MG63 (cell line): Measurements from ENCODE around the gene PGF. TPM values are rescaled to one million over a fixed set of nuclear protein-coding genes. Genes with fewer than 3 reads are reported as not detected.
A peak's percentile ranks its signal among the peaks of the same experiment; 100 is the strongest.

ENCODE experiments used
- DNase-seq: peaks from one replicate; pipeline ENCODE4 v3.0.0-alpha.2; 2020
- H3K27me3 ChIP-seq: fragments of 250-450 bp; sonication (Bioruptor Pico); 2 replicates; pipeline ENCODE4 v1.5.1; 2020; ENCODE audit warnings: mild to moderate bottlenecking, moderate library complexity
- H3K36me3 ChIP-seq: fragments of 250-450 bp; sonication (Bioruptor Pico); 2 replicates; pipeline ENCODE4 v1.5.1; 2020; ENCODE audit warnings: mild to moderate bottlenecking, moderate library complexity
- H3K4me3 ChIP-seq: fragments of 250-450 bp; sonication (Bioruptor Pico); 2 replicates; pipeline ENCODE4 v1.5.1; 2020; ENCODE audit warnings: mild to moderate bottlenecking, moderate library complexity
- H3K9me3 ChIP-seq: fragments of 250-450 bp; sonication (Bioruptor Pico); 2 replicates; pipeline ENCODE4 v1.5.1; 2020; ENCODE audit warnings: mild to moderate bottlenecking, moderate library complexity
- total RNA-seq: library from RNA; depleted of rRNA; stranded (reverse); fragments of >200 nt; shearing (Covaris generic); gene quantifications from 2 replicates; pipeline ENCODE4 v1.2.3, GENCODE V29; 2014; ENCODE audit warnings: low replicate concordance

PGF gene
- total RNA-seq, 1 experiment from 2014 or later: 49.2 TPM

- H3K9me3 ChIP-seq: no peaks in the 10 kb centered on the region
- peak; percentile 76 for DNase-seq
- H3K27me3 ChIP-seq: no peaks in the 10 kb centered on the region
- no peak overlapping the region for H3K4me3 ChIP-seq
- no peaks in the 10 kb centered on the region for H3K36me3 ChIP-seq
These were observed 9.5 kb upstream of the PGF start for GRCh38 chr14:74964787-74965485.

GRCh38 chr14:74963705-74964271 lies 8.4 kb upstream of the PGF start:
- no peak for DNase-seq
- Histone ChIP-seq H3K36me3 (no peaks in the 10 kb centered on the region), H3K4me3 (no peak overlapping the region), H3K27me3 (no peaks in the 10 kb centered on the region), H3K9me3 (no peaks in the 10 kb centered on the region)

- no peak for DNase-seq
- Histone ChIP-seq H3K36me3 (no peaks in the 10 kb centered on the region), H3K27me3 (no peaks in the 10 kb centered on the region), H3K4me3 (no peak overlapping the region), H3K9me3 (no peaks in the 10 kb centered on the region)
These were observed 7.8 kb upstream of the PGF start for GRCh38 chr14:74963178-74963704.

GRCh38 chr14:74962493-74962892 lies 7.1 kb upstream of the PGF start:
- DNase-seq: no peak
- Histone ChIP-seq H3K36me3 (no peaks in the 10 kb centered on the region), H3K4me3 (no peak overlapping the region), H3K9me3 (no peaks in the 10 kb centered on the region), H3K27me3 (no peaks in the 10 kb centered on the region)

GRCh38 chr14:74962046-74962445 lies 6.6 kb upstream of the PGF start:
- Histone ChIP-seq H3K36me3 (no peaks in the 10 kb centered on the region), H3K4me3 (no peak overlapping the region)

DNA sequence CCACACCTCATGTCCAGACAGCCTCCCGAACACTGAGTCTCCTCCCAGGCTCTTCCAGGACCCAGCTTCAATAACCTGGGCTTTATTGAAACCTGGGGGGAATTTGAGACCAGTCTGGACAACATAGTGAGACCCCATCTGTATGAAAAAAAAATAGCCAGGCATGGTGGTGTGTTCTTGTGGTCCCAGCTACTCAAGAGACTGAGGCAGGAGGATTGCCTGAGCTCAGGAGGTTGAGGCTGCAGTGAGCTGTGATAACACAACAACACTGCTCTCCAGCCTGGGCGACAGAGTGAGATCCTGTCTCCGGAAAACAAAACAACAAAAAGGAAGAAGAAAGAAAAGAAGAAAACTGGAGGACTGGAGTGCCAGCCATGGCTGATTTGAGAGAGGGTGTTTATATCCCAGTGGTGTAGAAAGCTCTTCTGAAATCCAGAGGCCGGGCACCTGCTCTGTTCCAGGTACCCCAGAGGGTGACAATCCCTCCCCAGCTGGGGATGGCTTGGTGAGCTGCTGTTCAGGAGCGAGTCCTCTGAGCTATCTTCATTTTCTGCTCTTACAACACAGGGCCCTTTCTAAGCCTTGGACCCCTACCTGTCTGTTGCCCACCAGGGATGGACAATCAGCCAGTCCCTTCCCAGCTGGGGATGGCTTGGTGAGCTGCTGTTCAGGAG lies 6.0 kb upstream of the PGF start:
- Histone ChIP-seq H3K4me3 (no peak overlapping the region), H3K36me3 (no peaks in the 10 kb centered on the region), H3K9me3 (no peaks in the 10 kb centered on the region), H3K27me3 (no peaks in the 10 kb centered on the region)
- no peak for DNase-seq

More at GRCh38 chr14:74962046-74962445, 6.6 kb upstream of the PGF start:
- no peaks in the 10 kb centered on the region for H3K27me3 ChIP-seq
- no peak for DNase-seq
- H3K9me3 ChIP-seq: no peaks in the 10 kb centered on the region

GRCh38 chr14:74960736-74961135 lies 5.3 kb upstream of the PGF start:
- DNase-seq: no peak
- Histone ChIP-seq H3K36me3 (no peaks in the 10 kb centered on the region), H3K4me3 (no peak overlapping the region), H3K27me3 (no peaks in the 10 kb centered on the region), H3K9me3 (no peaks in the 10 kb centered on the region)

GRCh38 chr14:74959596-74960180 lies 4.3 kb upstream of the PGF start:
- Histone ChIP-seq H3K27me3 (no peaks in the 10 kb centered on the region), H3K4me3 (no peak overlapping the region), H3K36me3 (no peaks in the 10 kb centered on the region), H3K9me3 (no peaks in the 10 kb centered on the region)
- DNase-seq: no peak

- H3K36me3 ChIP-seq: no peaks in the 10 kb centered on the region
- no peaks in the 10 kb centered on the region for H3K27me3 ChIP-seq
- no peaks in the 10 kb centered on the region for H3K9me3 ChIP-seq
- no peak overlapping the region for H3K4me3 ChIP-seq
- no peak for DNase-seq
These were observed 1.1 kb upstream of the PGF start for GRCh38 chr14:74956280-74957072.

DNA sequence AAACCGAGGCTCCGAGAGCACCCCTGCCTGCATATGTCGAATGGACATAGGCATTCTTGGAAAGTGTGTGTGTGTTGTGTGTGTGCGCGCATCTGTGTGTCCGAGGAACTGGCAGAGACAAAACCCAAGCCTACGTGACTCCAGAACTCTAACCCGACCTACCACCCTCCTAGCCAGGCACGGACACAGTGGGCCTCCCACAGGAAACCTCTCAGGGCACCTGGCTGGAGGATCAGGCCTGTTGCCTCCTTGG lies 556 bp upstream of the PGF start:
- DNase-seq: no peak
- H3K4me3 ChIP-seq: no peak overlapping the region; the same call in 1 of the 2 replicates
- H3K36me3 ChIP-seq: no peaks in the 10 kb centered on the region
- no peaks in the 10 kb centered on the region for H3K9me3 ChIP-seq
- no peaks in the 10 kb centered on the region for H3K27me3 ChIP-seq

- DNase-seq: no peak
These were observed 509 bp downstream of the PGF start for GRCh38 chr14:74954947-74955228.

DNA sequence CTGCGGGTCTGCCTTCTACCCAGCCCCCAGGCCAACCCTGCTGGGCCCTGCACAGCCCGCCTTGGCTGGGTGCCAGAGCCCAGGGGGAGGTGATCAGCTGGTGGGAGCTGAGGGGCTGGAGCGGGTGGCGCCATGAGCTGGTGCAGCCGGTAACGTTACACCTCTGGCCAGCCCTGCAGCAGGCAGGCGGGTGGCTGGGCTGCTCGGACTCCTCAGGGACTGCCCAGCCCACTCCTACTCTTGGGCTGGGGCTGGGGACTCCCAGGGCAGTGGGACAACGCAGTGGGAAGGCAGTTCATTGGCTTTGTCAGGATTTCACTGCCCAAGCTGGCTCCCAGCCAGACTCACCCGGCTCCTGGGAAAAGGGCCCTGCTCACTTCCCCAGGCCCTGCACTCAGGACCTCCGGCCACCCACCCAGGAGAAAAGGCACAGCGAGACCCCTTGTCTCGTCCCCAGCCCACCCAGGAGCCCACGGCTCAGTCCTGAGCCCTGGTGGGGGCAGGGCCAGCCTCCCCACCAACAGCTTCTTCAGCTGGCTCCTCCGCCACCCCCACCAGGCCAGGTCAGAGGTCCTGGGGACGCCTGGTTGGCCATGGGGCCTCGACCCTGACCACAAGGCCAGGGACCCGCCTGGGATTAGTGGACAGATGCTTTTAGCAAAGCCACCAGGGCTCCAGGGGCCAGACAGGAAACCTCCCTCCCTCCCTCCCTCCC lies 1.0 kb downstream of the PGF start:
- DNase-seq: no peak
- Histone ChIP-seq H3K9me3 (no peaks in the 10 kb centered on the region), H3K27me3 (no peaks in the 10 kb centered on the region), H3K36me3 (no peaks in the 10 kb centered on the region), H3K4me3 (peak overlapping the region; percentile 60)

More at GRCh38 chr14:74954947-74955228, 509 bp downstream of the PGF start:
- H3K27me3 ChIP-seq: no peaks in the 10 kb centered on the region
- no peaks in the 10 kb centered on the region for H3K9me3 ChIP-seq
- no peaks in the 10 kb centered on the region for H3K36me3 ChIP-seq
- H3K4me3 ChIP-seq: peak overlapping the region; percentile 60

DNA sequence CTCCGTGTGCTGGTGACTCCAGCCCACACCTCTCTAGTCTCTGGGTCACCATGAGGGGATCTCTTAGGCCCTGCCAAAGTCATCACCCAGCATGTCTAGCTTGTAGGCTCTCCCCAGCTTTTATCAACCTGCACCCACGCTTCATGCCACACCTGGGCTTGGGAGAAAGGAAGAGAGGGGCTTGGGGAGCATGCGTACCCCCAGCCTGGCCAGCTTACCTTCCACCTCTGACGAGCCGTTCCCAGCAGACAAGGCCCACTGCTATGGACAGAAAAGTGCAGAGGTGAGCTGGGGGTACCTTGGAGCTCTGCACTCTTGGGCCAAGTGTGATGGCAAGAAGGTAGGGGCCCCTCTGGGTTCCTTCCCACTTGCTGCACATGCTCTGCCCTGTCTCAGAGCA lies 1.7 kb downstream of the PGF start:
- peak overlapping the region; percentile 60 for H3K4me3 ChIP-seq
- no peaks in the 10 kb centered on the region for H3K9me3 ChIP-seq
- no peaks in the 10 kb centered on the region; the same call in 1 of the 2 replicates for H3K36me3 ChIP-seq
- no peaks in the 10 kb centered on the region for H3K27me3 ChIP-seq
- no peak for DNase-seq

- no peaks in the 10 kb centered on the region for H3K9me3 ChIP-seq
- no peaks in the 10 kb centered on the region for H3K27me3 ChIP-seq
- H3K4me3 ChIP-seq: no peak overlapping the region
- H3K36me3 ChIP-seq: no peaks in the 10 kb centered on the region; the same call in 1 of the 2 replicates
- DNase-seq: no peak
These were observed 2.5 kb downstream of the PGF start for GRCh38 chr14:74952697-74953484.

DNA sequence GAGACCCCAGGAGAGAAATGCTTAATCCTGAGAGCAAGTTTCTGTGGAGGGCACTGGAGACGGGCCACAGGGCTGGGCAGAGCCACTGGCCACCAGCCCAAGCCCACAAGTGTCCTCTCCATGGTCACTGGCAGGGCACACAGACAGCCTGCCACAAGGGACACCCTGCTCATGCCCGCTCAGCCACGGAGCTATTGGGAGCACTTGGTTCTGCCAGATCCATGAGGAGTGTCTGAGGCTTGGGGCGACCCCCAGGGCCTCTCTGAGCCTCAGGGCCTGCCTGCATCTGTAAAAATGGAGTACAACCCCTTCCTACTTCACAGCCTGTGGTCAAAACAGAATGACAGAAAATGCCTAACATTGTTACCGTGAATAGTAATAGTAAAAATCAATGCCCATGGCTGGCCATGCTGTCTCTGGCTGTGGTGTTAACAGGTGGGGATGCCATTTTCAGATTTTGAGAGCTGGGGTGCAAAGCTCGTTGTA lies 3.2 kb downstream of the PGF start:
- DNase-seq: no peak

More for the DNA sequence above, 3.2 kb downstream of the PGF start:
- H3K4me3 ChIP-seq: no peak overlapping the region
- H3K9me3 ChIP-seq: no peaks in the 10 kb centered on the region
- no peaks in the 10 kb centered on the region for H3K27me3 ChIP-seq
- H3K36me3 ChIP-seq: no peaks in the 10 kb centered on the region; the same call in 1 of the 2 replicates
